ENCODE results near the gene SPNS3.

Gene SPNS3

DNA sequence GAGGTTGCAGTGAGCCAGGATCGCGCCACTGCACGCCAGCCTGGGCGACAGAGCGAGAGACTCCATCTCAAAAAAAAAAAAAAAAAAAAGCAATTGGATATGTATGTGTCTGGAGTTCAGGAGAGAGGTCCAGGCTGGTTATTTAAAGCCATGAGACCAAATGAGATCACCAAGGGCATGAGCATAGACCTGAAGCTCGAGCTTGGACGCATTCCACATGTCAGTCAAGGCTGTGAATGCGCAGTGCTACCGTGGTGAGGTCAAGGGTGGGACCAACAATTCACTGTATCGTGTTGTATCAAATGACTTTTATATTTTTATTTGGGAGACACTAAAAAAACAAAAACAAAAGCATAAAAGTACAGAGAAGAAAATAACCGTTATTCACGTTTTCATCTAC lies 35.8 kb downstream of the SPNS3 start:
- TF ChIP-seq ZNF274 (IDR thresholded peaks at IDR 0.05; ENCODE audit: low read depth, low read length) = no peak
- no peak overlapping the region for H3K4me3 ChIP-seq (ENCODE audit: low read length)

DNA sequence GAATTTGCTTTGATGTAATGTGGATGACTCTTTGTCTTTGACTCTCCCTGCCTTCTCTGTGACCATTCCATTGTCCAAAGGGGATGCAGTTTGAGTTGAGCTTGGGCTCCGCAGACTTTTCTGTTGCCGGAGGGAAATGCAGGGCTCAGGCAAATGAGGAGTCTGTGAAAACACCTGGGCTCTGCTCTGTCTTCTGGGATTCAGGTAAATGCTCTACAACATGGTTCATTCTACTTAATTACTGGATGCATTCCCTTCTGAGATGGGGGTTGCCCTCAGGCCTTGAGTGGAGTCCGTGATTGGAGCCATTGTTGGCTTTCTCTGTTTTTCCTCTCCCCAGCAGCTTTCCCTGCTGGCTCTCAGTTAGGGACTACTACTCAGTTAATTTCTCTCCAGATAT lies 38.5 kb downstream of the SPNS3 start:
- no peak for TF ChIP-seq ZNF274 (IDR thresholded peaks at IDR 0.05; ENCODE audit: low read depth, low read length)
- H3K4me3 ChIP-seq (ENCODE audit: low read length) = no peak overlapping the region

DNA sequence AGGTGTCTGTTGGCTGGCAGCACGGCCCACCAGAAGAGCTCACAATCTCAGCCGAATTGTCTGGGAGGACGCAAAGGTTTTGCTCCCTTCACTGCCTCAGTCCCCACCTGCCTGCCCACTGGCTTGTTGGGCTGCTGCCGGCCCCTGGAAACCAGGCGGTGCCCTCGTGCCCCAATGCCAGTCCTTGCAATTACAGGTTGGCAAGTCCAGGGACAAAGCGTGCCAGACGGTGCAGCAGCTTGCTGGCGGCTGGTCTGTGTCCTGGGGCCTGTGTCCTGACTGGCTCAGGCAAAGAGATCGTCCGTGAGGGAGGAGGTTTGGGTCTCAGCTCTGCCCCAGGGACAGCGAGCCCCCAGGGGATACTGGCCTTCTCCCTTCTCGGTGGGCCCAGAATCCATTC lies 40.4 kb downstream of the SPNS3 start:
- H3K4me3 ChIP-seq (ENCODE audit: low read length) = no peak overlapping the region
- TF ChIP-seq ZNF274 (IDR thresholded peaks at IDR 0.05; ENCODE audit: low read depth, low read length) = no peak

DNA sequence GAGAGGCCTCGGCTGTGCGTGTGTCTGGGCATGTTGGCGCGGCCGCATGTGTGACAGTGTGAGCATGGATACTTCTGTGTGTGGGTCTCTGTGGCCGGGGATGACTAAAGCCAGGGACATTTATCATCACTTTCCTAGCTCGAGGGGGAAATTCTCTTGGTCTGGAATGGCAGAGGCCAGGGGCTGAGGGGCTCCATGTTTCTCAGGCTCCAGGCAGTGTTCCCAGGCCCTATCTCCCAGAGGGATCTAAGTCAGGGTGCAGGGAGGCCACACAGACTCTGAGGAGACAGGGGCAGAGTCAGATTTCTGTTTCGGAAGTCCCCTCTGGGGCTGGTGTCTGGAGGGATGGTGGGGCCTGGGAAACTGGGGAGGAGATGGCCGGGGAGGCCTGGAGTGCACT lies 41.3 kb downstream of the SPNS3 start:
- no peak for TF ChIP-seq ZNF274 (IDR thresholded peaks at IDR 0.05; ENCODE audit: low read depth, low read length)
- no peak overlapping the region for H3K4me3 ChIP-seq (ENCODE audit: low read length)

DNA sequence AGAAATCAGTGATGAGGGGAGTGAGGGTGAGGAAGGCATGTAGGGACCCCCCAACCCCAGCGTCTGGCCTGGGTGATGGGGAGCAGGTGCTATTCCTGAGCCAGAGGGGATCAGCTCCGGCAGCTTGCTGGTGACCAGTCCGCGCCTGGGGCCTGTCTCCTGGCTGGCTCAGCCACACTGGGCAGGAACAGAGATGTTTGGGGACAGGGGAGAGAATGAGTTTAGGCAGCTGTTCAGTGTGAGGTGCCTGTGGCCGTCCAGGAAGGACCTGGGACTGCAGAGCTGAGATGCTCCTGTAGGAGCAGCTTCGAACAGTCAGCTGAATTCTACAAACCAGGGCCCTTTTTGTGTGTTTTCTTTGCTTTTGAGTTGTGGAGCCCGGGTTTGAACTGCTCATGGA lies 41.7 kb downstream of the SPNS3 start:
- H3K4me3 ChIP-seq (ENCODE audit: low read length) = no peak overlapping the region
- no peak for TF ChIP-seq ZNF274 (IDR thresholded peaks at IDR 0.05; ENCODE audit: low read depth, low read length)

DNA sequence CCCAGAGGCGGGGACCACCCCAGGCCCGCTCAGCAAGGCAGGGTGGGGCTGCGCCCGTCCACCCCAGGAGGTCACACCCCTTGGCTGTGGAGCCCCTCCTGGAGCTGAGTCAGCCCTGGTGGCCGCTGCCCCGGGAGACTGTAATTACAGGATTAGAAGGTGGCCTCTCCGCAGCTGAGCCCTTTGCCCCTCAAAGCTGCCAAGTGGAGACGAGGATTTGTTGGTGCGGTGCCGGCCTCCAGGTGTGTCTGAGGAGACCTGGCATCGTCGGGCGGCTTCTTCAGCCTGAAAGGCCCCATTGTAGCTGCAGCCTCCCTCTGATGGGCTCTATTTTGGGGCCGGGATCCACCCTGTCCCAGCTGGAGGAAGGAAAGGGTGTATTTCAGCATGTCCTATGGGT lies 42.3 kb downstream of the SPNS3 start:
- TF ChIP-seq ZNF274 (IDR thresholded peaks at IDR 0.05; ENCODE audit: low read depth, low read length) = no peak
- H3K4me3 ChIP-seq (ENCODE audit: low read length) = no peak overlapping the region

DNA sequence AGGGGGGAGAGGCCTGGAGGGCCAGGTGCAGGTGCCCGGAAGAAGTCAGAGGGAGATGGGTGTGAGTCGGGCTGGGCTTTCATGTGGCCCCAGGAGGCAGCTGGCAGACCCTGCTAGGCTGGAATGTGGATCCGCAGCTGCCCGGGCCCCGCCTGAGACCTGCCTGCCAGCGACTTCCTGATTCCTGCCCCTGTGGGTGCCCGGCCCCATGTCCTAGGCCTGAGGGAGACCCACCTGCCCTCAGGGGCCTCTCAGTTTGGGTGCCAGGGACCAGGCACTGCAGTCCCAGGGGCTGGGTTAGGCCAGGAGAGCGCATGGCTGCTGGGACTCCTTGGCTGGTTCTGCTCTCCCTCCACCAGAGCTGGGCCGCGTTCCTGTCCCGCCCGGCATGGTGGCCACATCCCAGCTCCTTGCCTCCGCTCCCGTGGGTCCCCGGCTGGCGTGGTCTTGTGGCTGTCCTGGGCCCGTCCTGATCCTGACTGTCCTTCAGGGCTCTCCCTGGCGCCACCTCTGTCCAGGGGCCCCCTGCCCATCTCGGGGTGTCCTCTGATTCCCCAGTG lies 42.9 kb downstream of the SPNS3 start:
- no peak for TF ChIP-seq ZNF274 (IDR thresholded peaks at IDR 0.05; ENCODE audit: low read depth, low read length)
- no peak overlapping the region for H3K4me3 ChIP-seq (ENCODE audit: low read length)

DNA sequence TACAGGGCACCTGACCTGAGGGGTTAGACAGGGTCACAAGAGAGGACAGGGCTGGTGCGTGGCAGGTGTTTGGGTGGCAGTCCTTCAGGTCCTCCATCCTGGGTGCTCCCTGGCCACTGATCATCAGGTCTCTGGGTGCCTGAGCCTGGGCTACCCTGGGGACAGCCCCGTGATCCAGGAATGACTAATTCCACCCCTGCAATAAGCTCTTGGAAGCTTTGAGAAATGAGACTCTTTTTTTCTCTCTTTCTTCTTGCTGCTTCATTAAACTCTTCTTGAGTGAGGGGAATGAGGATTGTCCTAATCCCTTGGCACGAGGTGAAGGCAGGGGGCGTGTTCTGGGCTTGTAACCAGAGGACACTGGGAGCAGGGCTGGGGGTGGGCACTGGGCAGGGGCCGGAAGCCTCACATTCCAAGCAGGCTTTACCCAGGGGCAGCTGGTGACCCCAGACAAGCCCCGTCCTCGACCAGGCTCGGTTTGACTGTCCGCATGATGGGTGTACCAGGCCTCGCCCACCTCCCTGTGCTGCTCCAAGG lies 43.6 kb downstream of the SPNS3 start:
- no peak for TF ChIP-seq ZNF274 (IDR thresholded peaks at IDR 0.05; ENCODE audit: low read depth, low read length)
- no peak overlapping the region for H3K4me3 ChIP-seq (ENCODE audit: low read length)

DNA sequence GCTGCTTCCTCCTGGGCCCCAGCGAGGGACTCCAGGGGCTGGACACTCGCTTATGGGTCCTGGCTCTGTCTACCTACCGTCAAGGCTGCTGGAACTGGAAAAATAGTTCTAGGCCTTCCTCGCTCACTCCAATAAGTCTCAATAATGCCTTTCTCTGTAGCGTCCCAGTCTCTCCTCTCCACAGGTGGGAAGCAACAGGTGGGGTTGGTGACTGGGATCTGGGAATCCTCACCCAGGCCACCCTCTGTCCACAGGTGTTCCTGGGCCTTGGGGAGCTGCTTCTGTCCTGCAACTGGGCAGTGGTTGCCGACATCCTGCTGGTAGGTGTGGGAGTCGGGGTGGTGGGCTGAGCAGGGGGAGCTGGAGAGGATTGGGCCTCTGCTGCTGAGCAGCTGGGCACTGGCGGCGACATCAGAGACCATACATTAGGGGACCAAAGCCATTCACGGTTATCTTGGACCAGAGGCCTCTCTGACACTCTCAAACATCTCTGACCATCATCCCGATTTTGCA lies 44.6 kb downstream of the SPNS3 start:
- no peak overlapping the region for H3K4me3 ChIP-seq (ENCODE audit: low read length)
- TF ChIP-seq ZNF274 (IDR thresholded peaks at IDR 0.05; ENCODE audit: low read depth, low read length) = no peak

DNA sequence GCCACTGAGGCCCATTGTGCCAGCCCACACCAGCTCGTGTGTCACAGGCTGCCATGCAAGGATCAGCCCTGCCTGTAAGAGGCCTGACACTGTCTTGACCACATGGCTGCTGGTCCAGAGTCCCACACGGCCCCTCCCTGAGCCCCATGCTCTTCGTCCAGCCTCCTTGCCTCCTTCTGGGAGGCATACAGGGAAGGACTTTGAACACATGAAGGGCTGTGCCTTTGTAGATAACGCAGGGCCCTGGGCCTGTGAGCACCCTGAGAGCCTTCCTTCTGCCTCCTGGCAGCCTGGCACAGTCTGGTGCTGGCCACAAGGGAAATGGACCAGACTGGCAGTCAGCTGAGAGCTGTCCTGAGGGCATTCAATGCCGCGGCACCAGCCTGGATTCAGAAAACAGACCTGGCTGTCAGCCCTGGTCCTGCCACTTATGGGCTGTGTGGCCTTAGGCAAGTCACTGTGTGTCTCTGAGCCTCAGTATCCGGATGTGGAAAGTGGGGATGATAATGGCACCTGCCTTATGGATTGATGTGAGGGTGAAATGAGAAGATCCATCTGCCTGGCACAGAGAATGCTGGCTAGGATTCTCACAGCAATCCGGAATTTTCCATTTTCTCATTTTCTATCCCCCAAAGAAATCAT lies 45.7 kb downstream of the SPNS3 start:
- no peak overlapping the region for H3K4me3 ChIP-seq (ENCODE audit: low read length)
- TF ChIP-seq ZNF274 (IDR thresholded peaks at IDR 0.05; ENCODE audit: low read depth, low read length) = no peak

DNA sequence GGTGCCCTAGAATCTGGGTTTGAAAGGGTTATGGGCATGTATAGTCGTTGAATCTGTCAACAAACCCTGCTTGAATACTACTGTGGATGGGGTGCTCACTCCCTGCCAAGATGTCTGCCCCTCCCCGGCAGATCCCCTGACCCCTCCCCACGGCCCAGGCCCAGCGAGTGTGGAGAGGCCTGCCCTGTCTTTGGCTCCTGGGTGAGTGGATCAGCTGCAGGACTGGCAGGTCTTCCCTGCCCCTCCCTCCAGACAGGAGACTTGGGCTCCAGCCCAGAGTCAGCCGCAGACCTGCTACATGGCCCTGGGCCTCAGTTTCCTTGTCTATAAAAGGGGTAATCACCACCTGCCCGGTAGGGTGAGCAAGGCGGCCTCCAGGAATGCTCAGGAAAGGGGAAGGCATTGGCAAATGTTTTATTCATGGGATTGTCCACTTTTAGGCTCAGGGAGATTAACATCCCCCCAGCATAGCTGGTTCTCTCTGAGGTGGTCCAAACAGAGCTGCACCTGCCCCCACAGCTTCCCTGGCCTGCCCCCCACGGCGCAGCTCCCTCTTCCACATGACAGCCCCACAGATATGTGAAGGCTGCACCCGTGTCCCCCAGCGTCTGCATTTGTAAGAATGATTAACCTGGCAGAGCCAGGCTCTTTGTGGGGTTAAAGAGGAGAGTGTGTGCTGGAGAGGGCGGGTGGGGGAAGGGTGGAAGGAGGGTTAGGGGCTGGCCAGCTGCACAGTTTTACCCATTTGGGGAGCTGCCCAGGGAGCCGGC lies 46.4 kb downstream of the SPNS3 start:
- no peak for TF ChIP-seq ZNF274 (IDR thresholded peaks at IDR 0.05; ENCODE audit: low read depth, low read length)
- no peak overlapping the region for H3K4me3 ChIP-seq (ENCODE audit: low read length)

DNA sequence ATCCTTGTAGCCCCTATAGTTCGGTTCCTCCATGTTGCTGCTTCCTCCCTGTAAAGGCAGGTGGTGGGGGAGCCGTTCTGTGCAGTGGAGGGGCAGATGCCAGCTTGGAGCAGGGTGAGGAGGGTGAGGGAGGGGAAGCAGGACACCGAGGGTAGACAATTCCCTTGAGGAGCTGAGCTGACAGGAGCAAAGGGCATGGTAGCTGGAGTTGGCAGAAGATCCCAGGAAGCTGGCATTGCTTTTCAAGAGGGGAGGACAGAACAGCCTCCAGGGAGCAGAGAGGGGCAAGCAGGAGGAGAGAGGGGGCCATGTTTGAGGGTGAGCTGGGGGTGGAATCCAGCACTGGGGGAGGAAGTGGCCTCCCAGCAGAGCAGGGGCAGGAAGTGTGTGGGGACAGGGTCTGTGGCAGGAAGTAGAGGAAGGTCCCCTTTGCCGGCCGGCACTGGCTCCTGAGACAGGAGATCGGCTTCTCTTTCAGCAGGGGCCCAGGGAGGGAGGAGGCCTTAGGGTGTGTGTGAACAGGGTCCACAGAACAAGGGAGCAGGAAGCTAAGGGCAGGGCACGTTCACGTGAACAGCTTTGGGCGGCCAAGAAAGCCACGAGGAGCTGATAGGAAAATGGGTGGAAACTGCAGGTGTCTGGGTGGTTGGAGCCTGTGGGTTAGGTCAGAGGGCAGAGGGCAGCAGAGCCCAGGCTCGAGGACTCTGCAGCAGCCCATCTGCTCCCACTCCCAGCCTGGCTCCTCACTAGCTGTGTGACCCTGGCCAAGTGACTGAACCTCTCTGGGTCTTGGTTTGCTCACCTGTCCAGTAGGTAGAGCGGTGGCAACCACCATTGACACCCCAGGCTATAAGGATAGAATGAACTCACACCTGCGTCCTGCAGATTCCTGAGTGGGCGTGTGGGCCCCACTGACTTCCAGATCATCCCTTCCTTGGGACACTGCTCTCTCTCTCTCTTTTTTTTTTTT lies 47.5 kb downstream of the SPNS3 start:
- TF ChIP-seq ZNF274 (IDR thresholded peaks at IDR 0.05; ENCODE audit: low read depth, low read length) = no peak
- H3K4me3 ChIP-seq (ENCODE audit: low read length) = no peak overlapping the region

DNA sequence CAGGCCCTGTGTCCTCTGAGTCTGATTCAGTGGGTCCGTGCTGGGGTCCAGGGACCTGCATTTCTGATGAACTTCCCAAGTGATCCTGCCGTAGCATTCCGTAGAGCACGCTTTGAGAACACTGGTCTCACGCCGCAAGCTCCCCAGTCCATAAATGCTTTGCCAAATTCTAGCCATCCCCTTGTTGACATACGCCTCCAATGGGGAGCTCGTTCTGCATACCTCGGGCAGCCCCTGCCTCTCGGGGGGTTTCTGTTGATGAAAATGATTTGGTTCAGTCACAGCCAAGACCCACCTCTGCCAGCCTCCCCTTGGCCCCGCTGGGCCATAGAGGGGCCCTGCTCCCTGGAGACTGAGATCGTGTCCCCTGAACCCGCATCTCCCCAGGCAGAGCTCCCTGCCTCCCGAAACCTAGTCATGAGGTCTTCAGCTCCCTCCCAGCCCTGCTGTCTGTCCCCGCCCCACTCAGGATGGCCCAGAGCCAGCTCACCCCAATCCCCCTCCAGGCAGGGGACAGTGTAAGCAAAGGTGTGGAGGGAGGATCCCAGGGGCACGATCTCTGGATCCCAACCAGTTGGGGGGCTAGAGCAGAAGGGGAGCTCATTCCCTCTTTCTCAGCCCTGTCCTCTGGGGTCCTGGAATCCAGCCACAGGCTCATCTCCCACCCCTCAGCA lies 48.7 kb downstream of the SPNS3 start:
- TF ChIP-seq ZNF274 (IDR thresholded peaks at IDR 0.05; ENCODE audit: low read depth, low read length) = no peak
- H3K4me3 ChIP-seq (ENCODE audit: low read length) = no peak overlapping the region
